Chondrocyte (in vitro differentiated cells): Measurements from ENCODE around the gene LBH. TPM values are rescaled to one million over a fixed set of nuclear protein-coding genes. Genes with fewer than 3 reads are reported as not detected.
"Not testable (repeated sequence)": the region's sequence is repeated elsewhere in the genome, so short reads cannot be mapped to it uniquely, and the experiment has no call there.

Experiments used
- DNase-seq: peaks from one replicate; pipeline ENCODE4 v3.0.0; 2021; ENCODE audit warnings: mixed read lengths, low spot score
- H3K27ac Mint-ChIP-seq: one replicate; pipeline ENCODE4 v1.8.0; 2021; ENCODE audit warnings: mild to moderate bottlenecking, moderate library complexity, mixed read lengths; ENCODE audit not compliant: unreplicated experiment
- H3K27me3 Mint-ChIP-seq: 2 replicates; pipeline ENCODE4 v1.8.0; 2021; ENCODE audit warnings: low read depth, mixed read lengths
- H3K36me3 Mint-ChIP-seq: 2 replicates; pipeline ENCODE4 v1.8.0; 2021; ENCODE audit warnings: low read depth, mixed read lengths
- H3K4me1 Mint-ChIP-seq: 2 replicates; pipeline ENCODE4 v1.8.0; 2021; ENCODE audit warnings: low read depth, mild to moderate bottlenecking, mixed read lengths
- H3K4me3 Mint-ChIP-seq: one replicate; pipeline ENCODE4 v1.8.0; 2021; ENCODE audit warnings: mild to moderate bottlenecking, moderate library complexity, mixed read lengths; ENCODE audit not compliant: unreplicated experiment
- H3K9me3 Mint-ChIP-seq: 2 replicates; pipeline ENCODE4 v1.8.0; 2021; ENCODE audit warnings: low read depth, mixed read lengths
- CTCF ChIP-seq: fragments of 200-600 bp; sonication (generic); IDR thresholded peaks from 2 replicates; pipeline ENCODE4 v1.5.0; 2021; ENCODE audit warnings: antibody characterized with exemption, mild to moderate bottlenecking, moderate library complexity
- total RNA-seq: library from RNA; stranded (reverse); gene quantifications from 3 replicates; pipeline ENCODE4 v1.2.1, GENCODE V29; 2021

Gene LBH
- total RNA-seq, 1 donor from 2014 or later, result 88.8 TPM

- Mint-ChIP-seq H3K27me3 (no peaks in the 10 kb centered on the region), H3K27ac (peak overlapping the region; percentile 92), H3K9me3 (peaks cover 4% of the 10 kb centered on the region), H3K4me1 (peaks cover 29% of the 10 kb centered on the region), H3K36me3 (peaks cover 2% of the 10 kb centered on the region), H3K4me3 (peak overlapping the region; percentile 54)
- DNase-seq, result no peak
- no peak for TF ChIP-seq CTCF
Measured at GRCh38 chr2:30266051-30266621, 34.8 kb downstream of the LBH start.

- Mint-ChIP-seq H3K4me3 (no peak overlapping the region), H3K36me3 (no peaks in the 10 kb centered on the region), H3K27ac (peak overlapping the region; percentile 50), H3K4me1 (peaks cover 29% of the 10 kb centered on the region), H3K9me3 (peaks cover 2% of the 10 kb centered on the region), H3K27me3 (no peaks in the 10 kb centered on the region)
- TF ChIP-seq CTCF, result no peak
- DNase-seq, result no peak
Measured at GRCh38 chr2:30266705-30267104, 35.4 kb downstream of the LBH start.

DNA sequence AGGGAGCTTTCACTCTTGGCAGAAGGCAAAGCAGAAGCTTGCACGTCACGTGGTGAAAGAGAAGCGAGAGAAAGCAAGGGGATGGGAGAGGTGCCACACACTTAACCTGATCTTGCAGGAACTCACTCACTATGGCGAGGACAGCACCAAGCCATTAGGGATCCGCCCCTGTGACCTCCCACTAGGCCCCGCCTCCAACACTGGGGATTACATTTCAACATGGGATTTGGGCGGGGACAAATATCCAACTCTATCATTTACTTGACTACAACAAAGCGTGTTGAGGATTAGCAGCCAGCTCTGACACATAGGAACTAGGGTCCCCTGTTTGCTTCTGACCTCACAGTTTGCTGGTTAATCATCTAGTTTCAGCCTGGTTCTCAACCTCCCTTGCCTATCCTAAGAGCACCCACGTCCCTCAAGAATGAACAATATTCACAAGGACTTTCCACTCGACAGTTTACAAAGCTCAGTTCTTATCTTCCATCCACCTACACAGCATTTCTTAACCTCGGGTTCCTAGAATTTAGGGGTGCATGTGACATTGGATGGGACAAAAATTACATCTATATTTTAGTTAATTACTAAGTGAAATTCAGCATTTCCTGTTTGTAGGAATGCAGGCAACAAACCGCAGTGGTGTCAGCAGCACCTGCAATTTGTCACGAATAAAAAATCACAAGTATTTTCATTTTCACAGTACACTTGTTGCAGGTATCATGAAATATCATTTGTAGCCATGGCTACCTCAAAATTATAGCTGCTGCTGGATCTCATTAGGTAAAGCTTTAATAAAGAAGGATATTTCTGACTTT is 36.0 kb downstream of the LBH start:
- Mint-ChIP-seq H3K4me3 (no peak overlapping the region), H3K27me3 (no peaks in the 10 kb centered on the region), H3K36me3 (no peaks in the 10 kb centered on the region), H3K9me3 (no peaks in the 10 kb centered on the region), H3K27ac (no peak overlapping the region), H3K4me1 (peaks cover 29% of the 10 kb centered on the region)
- no peak for TF ChIP-seq CTCF
- no peak for DNase-seq

GRCh38 chr2:30268296-30268871 is 37.0 kb downstream of the LBH start:
- Mint-ChIP-seq H3K27me3 (no peaks in the 10 kb centered on the region), H3K27ac (no peak overlapping the region), H3K4me3 (no peak overlapping the region), H3K36me3 (no peaks in the 10 kb centered on the region), H3K9me3 (no peaks in the 10 kb centered on the region), H3K4me1 (peaks cover 38% of the 10 kb centered on the region)
- no peak for DNase-seq
- TF ChIP-seq CTCF, result no peak

GRCh38 chr2:30269114-30269770 is 37.9 kb downstream of the LBH start:
- H3K27me3 Mint-ChIP-seq, H3K36me3 Mint-ChIP-seq, H3K27ac Mint-ChIP-seq, H3K9me3 Mint-ChIP-seq, H3K4me3 Mint-ChIP-seq, DNase-seq: not testable (repeated sequence)
- peaks cover 47% of the 10 kb centered on the region for H3K4me1 Mint-ChIP-seq
